Measurements from ENCODE around the gene PTPRR.

DNA sequence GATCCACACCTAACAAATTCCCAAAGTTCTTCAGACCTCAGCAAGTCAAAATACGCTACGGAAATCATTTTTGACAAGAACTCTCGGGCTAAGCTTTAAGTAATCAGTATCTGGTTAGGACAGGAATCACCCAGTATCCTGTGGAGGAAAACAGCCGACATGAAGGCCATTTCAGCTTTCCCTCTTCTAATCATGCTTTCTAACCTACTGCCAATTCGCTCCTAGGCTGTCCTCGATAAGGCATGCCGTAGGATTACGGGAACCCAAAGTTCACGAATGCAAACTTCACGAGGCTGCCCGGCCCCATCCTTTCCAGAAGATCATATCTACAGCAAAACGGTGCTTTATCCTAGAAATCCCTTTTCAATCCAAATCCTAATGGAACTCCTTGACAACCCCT lies 201.5 kb downstream of the PTPRR start:
- TF ChIP-seq, protein P1, sequence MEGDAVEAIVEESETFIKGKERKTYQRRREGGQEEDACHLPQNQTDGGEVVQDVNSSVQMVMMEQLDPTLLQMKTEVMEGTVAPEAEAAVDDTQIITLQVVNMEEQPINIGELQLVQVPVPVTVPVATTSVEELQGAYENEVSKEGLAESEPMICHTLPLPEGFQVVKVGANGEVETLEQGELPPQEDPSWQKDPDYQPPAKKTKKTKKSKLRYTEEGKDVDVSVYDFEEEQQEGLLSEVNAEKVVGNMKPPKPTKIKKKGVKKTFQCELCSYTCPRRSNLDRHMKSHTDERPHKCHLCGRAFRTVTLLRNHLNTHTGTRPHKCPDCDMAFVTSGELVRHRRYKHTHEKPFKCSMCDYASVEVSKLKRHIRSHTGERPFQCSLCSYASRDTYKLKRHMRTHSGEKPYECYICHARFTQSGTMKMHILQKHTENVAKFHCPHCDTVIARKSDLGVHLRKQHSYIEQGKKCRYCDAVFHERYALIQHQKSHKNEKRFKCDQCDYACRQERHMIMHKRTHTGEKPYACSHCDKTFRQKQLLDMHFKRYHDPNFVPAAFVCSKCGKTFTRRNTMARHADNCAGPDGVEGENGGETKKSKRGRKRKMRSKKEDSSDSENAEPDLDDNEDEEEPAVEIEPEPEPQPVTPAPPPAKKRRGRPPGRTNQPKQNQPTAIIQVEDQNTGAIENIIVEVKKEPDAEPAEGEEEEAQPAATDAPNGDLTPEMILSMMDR (IDR thresholded peaks at IDR 0.05), result no peak
- no peak for TF ChIP-seq POLR2A (IDR thresholded peaks at IDR 0.05)

Measured in stomach (tissue), 4 donors.